Testis (tissue), 3 donors: ENCODE measurements around the gene SBK2. TPM values are rescaled to one million over a fixed set of nuclear protein-coding genes. Genes with fewer than 3 reads are reported as not detected.

Experiments used
- DNase-seq: peaks from one replicate; pipeline ENCODE4 v3.0.0-alpha.2; 2019
- H3K27ac ChIP-seq, 2 donors: fragments of 200-600 bp; sonication (generic); one replicate each; pipeline ENCODE4 v1.5.1; 2019
- H3K27me3 ChIP-seq: fragments of 200-600 bp; sonication (generic); one replicate; pipeline ENCODE4 v1.5.1; 2019
- H3K36me3 ChIP-seq: fragments of 200-600 bp; sonication (generic); one replicate; pipeline ENCODE4 v1.5.1; 2017; ENCODE audit warnings: low read depth; ENCODE audit errors: missing control alignments
- H3K4me1 ChIP-seq: fragments of 200-600 bp; sonication (generic); one replicate; pipeline ENCODE4 v1.5.1; 2019
- H3K4me3 ChIP-seq, 2 donors: fragments of 200-600 bp; sonication (generic); one replicate each; pipeline ENCODE4 v1.5.1; 2017 to 2019
- H3K9me3 ChIP-seq: fragments of 200-600 bp; sonication (generic); one replicate; pipeline ENCODE4 v1.5.1; 2017
- CTCF ChIP-seq, 3 experiments: fragments of 450-650 bp in 2 of 3; fragments of 200-600 bp in 1 of 3; sonication (generic) in 1 of 3; IDR thresholded peaks; one replicate each; pipeline ENCODE4 v1.5.1; 2016 to 2019; ENCODE audit warnings: antibody characterized with exemption in 3 of 3, mild to moderate bottlenecking in 2 of 3, moderate library complexity in 1 of 3
- POLR2A ChIP-seq: fragments of 450-650 bp; IDR thresholded peaks from one replicate; pipeline ENCODE4 v1.6.1; 2017; ENCODE audit warnings: antibody characterized with exemption, mild to moderate bottlenecking, moderate library complexity
- WGBS, 2 donors: methylation state at CpG; one replicate each; pipeline ENCODE4 v1.1.5; 2018; 5-methylcytosine and 5-hydroxymethylcytosine counted together
- intact Hi-C: fragments of 100-400 bp; cut with DNase I; formaldehyde crosslinking; loops from one replicate; pipeline ENCODE4 v1.15.1; 2023; ENCODE audit warnings: low total_unique reads
- polyA plus RNA-seq: library from polyadenylated mRNA; stranded (reverse); fragments of 350-450 nt; fragmentation: Illumina TruSeq; extraction: RNeasy Lipid Tissue Mini Kit (QIAGEN cat#74804); gene quantifications from one replicate; pipeline ENCODE4 v1.2.3, GENCODE V29; 2014; ENCODE audit warnings: low read depth, low replicate concordance; ENCODE audit not compliant: insufficient read depth
- total RNA-seq, 2 donors: library from RNA; depleted of rRNA; stranded (reverse); fragments of >200 nt; gene quantifications; one replicate each; pipeline ENCODE4 v1.2.3, GENCODE V29; 2016

SBK2 gene
- total and polyA plus RNA-seq, 3 donors from 2014 or later = 0.87 to 1.3 (median 0.99) TPM

- H3K36me3 ChIP-seq = no peaks in the 10 kb centered on the region
- H3K27ac ChIP-seq = no peak overlapping the region
- TF ChIP-seq POLR2A (no peak), CTCF (IDR thresholded peaks at IDR 0.05) (no peak)
- no peaks in the 10 kb centered on the region for H3K27me3 ChIP-seq
- intact Hi-C loops = no loop called here
- WGBS, 2 donors = 60 to 61% methylated on average over 12 of the region's 12 CpGs
- H3K4me1 ChIP-seq = peaks cover 23% of the 10 kb centered on the region
- DNase-seq = no peak
- no peaks in the 10 kb centered on the region for H3K9me3 ChIP-seq
- H3K4me3 ChIP-seq = no peak overlapping the region
These were observed 44.5 kb downstream of the SBK2 start for GRCh38 chr19:55492362-55492944.

GRCh38 chr19:55491546-55492360 lies 45.2 kb downstream of the SBK2 start:
- peaks cover 30% of the 10 kb centered on the region for H3K4me1 ChIP-seq

GRCh38 chr19:55490478-55491432 lies 46.2 kb downstream of the SBK2 start:
- TF ChIP-seq CTCF (IDR thresholded peaks at IDR 0.05) (no peak), POLR2A (no peak)
- H3K4me3 ChIP-seq = no peak overlapping the region
- no peak overlapping the region for H3K27ac ChIP-seq
- intact Hi-C loops = no loop called here
- 78 to 81% methylated on average over 11 to 46 of the region's 52 CpGs for WGBS, 2 donors
- H3K36me3 ChIP-seq = no peaks in the 10 kb centered on the region
- no peak for DNase-seq
- H3K27me3 ChIP-seq = no peaks in the 10 kb centered on the region
- H3K9me3 ChIP-seq = no peaks in the 10 kb centered on the region
- peaks cover 40% of the 10 kb centered on the region for H3K4me1 ChIP-seq

More at GRCh38 chr19:55491546-55492360, 45.2 kb downstream of the SBK2 start:
- intact Hi-C loops = no loop called here
- no peaks in the 10 kb centered on the region for H3K27me3 ChIP-seq
- 72 to 79% methylated on average over 18 to 24 of the region's 24 CpGs for WGBS, 2 donors
- TF ChIP-seq POLR2A (no peak), CTCF (IDR thresholded peaks at IDR 0.05) (no peak)
- no peaks in the 10 kb centered on the region for H3K9me3 ChIP-seq
- H3K4me3 ChIP-seq = no peak overlapping the region
- H3K36me3 ChIP-seq = no peaks in the 10 kb centered on the region
- no peak overlapping the region for H3K27ac ChIP-seq
- DNase-seq = no peak

- Histone ChIP-seq H3K27ac (no peak overlapping the region), H3K4me3 (no peak overlapping the region), H3K4me1 (peaks cover 47% of the 10 kb centered on the region), H3K9me3 (no peaks in the 10 kb centered on the region), H3K36me3 (no peaks in the 10 kb centered on the region), H3K27me3 (no peaks in the 10 kb centered on the region)
- DNase-seq = no peak
- intact Hi-C loops = no loop called here
- TF ChIP-seq CTCF (IDR thresholded peaks at IDR 0.05) (no peak), POLR2A (no peak)
- 83 to 100% methylated on average over 1 to 20 of the region's 21 CpGs for WGBS, 2 donors
These were observed 47.0 kb downstream of the SBK2 start for GRCh38 chr19:55489711-55490477.
